ENCODE data around the gene MOGAT1. TPM values are rescaled to one million over a fixed set of nuclear protein-coding genes. Genes with fewer than 3 reads are reported as not detected.

The MOGAT1 gene
- total and polyA plus RNA-seq, 8 donors: 0.17 to 0.38 (median 0.29) TPM; not detected in 4

GRCh38 chr2:222701721-222702131, 30.3 kb downstream of the MOGAT1 start:
- no peak for DNase-seq
- no peak for TF ChIP-seq CTCF (IDR thresholded peaks at IDR 0.05)
- WGBS, 2 donors: 69 to 87% methylated on average over 5 of the region's 5 CpGs
- no peak for ATAC-seq
- Histone ChIP-seq H3K36me3 (no peaks in the 10 kb centered on the region), H3K4me1 (no peaks in the 10 kb centered on the region), H3K27ac (no peak overlapping the region), H3K4me3 (no peak overlapping the region), H3K9me3 (no peaks in the 10 kb centered on the region), H3K27me3 (no peaks in the 10 kb centered on the region)
- intact Hi-C loops (cut with DNase I): loop anchor here in 2 of 3 donors (10.0 kb wide), 1 partner anchor 203 kb away; no protein-coding TSS in a partner anchor
- no peak for FAIRE-seq

GRCh38 chr2:222703091-222703490, 31.6 kb downstream of the MOGAT1 start:
- no peak for TF ChIP-seq CTCF (IDR thresholded peaks at IDR 0.05)
- no peaks in the 10 kb centered on the region for H3K27me3 ChIP-seq
- FAIRE-seq: no peak
- no peaks in the 10 kb centered on the region for H3K4me1 ChIP-seq
- no peak overlapping the region for H3K27ac ChIP-seq
- no peak for DNase-seq
- H3K9me3 ChIP-seq: no peaks in the 10 kb centered on the region
- intact Hi-C loops (cut with DNase I): loop anchor here in 2 of 3 donors (10.0 kb wide), 1 partner anchor 202 kb away; no protein-coding TSS in a partner anchor
- no peaks in the 10 kb centered on the region for H3K36me3 ChIP-seq
- no peak for ATAC-seq
- no peak overlapping the region for H3K4me3 ChIP-seq
- WGBS, 2 donors: 35% methylated on average over 2 of the region's 2 CpGs

GRCh38 chr2:222703886-222704285, 32.4 kb downstream of the MOGAT1 start:
- FAIRE-seq (no peak), ATAC-seq (no peak), DNase-seq (no peak)
- Histone ChIP-seq H3K4me3 (no peak overlapping the region), H3K9me3 (no peaks in the 10 kb centered on the region), H3K36me3 (no peaks in the 10 kb centered on the region), H3K4me1 (peaks cover 0 to 5% (median 2%) of the 10 kb centered on the region in 3 donors), H3K27me3 (no peaks in the 10 kb centered on the region), H3K27ac (no peak overlapping the region)
- TF ChIP-seq CTCF (IDR thresholded peaks at IDR 0.05): no peak
- intact Hi-C loops (cut with DNase I): loop anchor here in 2 of 3 donors (10.0 kb wide), 1 partner anchor 201 kb away; no protein-coding TSS in a partner anchor
- 88 to 93% methylated on average over 3 of the region's 3 CpGs for WGBS, 2 donors

GRCh38 chr2:222706616-222707015, 35.2 kb downstream of the MOGAT1 start:
- 96 to 97% methylated on average over 3 of the region's 3 CpGs for WGBS, 2 donors

More at GRCh38 chr2:222706616-222707015, 35.2 kb downstream of the MOGAT1 start:
- intact Hi-C loops (cut with DNase I): loop anchor here in 2 of 3 donors (10.0 kb wide), 1 partner anchor 198 kb away; no protein-coding TSS in a partner anchor
- no peak for ATAC-seq
- no peaks in the 10 kb centered on the region for H3K36me3 ChIP-seq
- no peak for TF ChIP-seq CTCF (IDR thresholded peaks at IDR 0.05)
- no peak overlapping the region for H3K4me3 ChIP-seq
- no peak for FAIRE-seq
- H3K27ac ChIP-seq: no peak overlapping the region
- no peaks in the 10 kb centered on the region for H3K9me3 ChIP-seq
- peaks cover 0 to 5% (median 2%) of the 10 kb centered on the region in 3 donors for H3K4me1 ChIP-seq
- no peak for DNase-seq
- H3K27me3 ChIP-seq: no peaks in the 10 kb centered on the region

Measured in pancreas (tissue), 10 donors.